ENCODE measurements around the gene ACOXL.

The ACOXL gene

DNA sequence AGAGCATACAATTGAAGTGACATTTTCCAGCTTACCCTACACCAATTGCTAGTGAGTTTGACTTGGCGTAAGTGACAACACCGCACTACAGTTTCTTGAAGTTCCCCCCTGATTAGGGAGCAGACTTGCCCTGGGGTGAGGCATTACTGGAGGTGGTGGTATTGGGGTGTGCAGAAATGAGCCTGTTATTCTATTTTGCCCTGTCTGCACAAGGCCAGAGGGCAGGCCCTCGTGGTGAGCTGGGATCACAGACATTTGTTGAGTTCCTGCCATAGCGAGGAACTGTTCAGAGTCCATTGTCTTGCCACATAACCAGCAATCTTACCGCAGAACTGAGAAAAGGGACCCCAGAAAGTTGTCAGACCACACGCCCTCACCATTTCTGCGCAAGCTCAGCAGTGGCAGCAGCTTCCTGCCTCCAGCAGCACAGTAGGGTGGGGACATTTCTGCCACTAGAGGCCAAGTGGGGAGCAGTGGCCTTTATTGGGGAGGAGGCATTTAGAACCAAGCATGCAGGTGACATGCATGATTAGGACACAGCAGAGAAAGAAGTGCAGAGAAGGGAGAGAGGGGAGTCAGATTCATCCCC lies 284.8 kb downstream of the ACOXL start:
- no peak for DNase-seq (ENCODE audit: low spot score)
- TF ChIP-seq, protein P1, sequence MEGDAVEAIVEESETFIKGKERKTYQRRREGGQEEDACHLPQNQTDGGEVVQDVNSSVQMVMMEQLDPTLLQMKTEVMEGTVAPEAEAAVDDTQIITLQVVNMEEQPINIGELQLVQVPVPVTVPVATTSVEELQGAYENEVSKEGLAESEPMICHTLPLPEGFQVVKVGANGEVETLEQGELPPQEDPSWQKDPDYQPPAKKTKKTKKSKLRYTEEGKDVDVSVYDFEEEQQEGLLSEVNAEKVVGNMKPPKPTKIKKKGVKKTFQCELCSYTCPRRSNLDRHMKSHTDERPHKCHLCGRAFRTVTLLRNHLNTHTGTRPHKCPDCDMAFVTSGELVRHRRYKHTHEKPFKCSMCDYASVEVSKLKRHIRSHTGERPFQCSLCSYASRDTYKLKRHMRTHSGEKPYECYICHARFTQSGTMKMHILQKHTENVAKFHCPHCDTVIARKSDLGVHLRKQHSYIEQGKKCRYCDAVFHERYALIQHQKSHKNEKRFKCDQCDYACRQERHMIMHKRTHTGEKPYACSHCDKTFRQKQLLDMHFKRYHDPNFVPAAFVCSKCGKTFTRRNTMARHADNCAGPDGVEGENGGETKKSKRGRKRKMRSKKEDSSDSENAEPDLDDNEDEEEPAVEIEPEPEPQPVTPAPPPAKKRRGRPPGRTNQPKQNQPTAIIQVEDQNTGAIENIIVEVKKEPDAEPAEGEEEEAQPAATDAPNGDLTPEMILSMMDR (IDR thresholded peaks at IDR 0.05; ENCODE audit: extremely low read depth, missing control alignments): no peak

DNA sequence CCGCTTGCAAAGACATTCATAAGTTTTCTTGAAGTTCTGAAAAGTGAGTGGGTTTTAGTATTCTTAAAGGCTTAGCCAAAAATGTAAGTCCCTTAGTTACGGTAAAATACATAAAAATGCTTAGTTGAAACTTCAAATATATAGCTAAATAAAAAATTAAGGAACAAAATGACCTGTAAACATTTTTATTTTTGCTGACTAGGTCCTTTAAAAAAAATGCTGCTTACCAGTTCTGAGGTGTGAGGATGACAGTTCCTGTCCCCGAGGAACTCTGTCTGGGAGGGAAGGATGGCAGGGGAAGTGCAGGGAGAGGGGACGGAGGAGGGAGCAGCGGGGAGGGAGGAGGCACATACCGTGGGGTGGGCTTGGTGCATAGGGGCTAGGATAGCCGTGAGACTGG lies 285.5 kb downstream of the ACOXL start:
- TF ChIP-seq, protein P1 (IDR thresholded peaks at IDR 0.05; ENCODE audit: extremely low read depth, missing control alignments): no peak
- no peak for DNase-seq (ENCODE audit: low spot score)

DNA sequence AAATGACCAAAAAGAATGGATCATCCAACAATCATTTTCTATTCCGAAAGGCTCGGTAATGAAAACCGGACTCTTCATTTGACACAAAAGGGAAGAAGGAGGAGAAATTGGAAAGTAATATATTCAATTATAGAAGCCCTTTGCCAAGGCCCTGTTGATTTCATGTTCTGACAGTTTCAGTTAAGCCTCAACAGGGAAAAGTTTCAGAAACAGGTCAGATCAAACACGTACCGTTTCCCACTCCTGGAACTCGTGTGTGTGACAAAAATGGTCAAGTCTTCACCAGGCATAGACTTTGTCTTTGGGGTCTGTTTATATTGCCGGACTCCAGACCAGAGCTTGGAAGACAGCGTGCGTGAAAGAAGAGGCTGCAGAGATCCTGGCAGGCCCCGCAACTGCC lies 287.0 kb downstream of the ACOXL start:
- DNase-seq (ENCODE audit: low spot score): no peak
- TF ChIP-seq, protein P1 (IDR thresholded peaks at IDR 0.05; ENCODE audit: extremely low read depth, missing control alignments): no peak

DNA sequence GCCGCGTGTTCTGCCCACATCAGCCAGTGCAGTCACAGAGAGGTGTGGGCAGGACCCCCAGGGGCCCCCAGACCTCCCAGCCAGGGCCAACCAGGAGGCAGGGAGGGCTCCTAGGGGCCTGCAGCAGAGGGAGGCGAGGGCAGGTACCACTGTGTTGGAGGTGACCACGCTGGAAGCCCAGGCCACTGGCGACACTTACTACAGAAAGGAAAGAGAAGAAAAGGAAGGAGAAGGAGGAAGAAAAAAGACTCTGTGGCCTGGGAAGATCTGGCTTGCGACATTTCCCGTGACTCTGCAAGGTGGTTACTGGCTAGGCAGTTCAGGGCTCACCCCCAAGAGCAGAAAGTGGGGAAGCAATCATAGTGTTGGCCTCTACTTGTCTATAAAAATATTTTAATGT lies 290.3 kb downstream of the ACOXL start:
- TF ChIP-seq, protein P1 (IDR thresholded peaks at IDR 0.05; ENCODE audit: extremely low read depth, missing control alignments): no peak
- DNase-seq (ENCODE audit: low spot score): no peak

DNA sequence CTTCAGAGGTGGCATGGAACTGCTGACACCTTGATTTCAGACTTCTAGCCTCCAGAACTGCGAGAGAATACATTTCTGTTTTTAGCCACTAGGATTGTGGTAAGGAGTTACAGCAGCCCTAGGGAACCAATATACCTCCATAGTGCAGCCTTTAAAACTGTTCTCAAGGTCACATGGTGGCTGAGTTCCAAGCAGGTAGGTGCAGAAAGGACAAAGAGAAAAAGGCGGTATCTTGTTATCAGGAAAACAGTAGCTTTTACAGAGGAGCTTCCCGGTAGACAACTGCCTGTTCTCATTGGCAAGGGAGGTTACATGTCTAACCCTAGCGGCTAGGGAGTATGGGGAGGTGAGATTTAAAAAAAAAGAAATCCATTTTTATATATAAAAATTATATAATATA lies 292.1 kb downstream of the ACOXL start:
- TF ChIP-seq, protein P1 (IDR thresholded peaks at IDR 0.05; ENCODE audit: extremely low read depth, missing control alignments): no peak
- DNase-seq (ENCODE audit: low spot score): no peak

DNA sequence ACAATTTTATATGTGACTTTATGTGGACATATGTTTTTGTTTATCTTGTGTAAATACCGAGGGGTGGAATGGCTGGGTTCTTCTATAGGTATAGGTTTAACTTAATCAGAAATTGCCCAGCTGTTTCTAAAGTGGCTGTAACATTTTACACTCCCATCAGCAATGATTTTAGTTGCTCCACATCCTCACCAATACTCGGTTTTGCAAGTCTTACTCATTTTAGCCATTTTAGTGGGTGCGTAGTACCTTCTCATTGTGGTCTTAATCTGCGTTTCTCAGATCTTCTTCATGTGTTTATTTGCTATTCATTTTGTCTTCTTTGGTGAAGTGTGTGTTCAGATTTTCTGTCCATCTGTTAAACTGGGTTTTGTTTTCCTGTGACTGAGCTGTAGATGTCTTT lies 292.9 kb downstream of the ACOXL start:
- no peak for DNase-seq (ENCODE audit: low spot score)
- TF ChIP-seq, protein P1 (IDR thresholded peaks at IDR 0.05; ENCODE audit: extremely low read depth, missing control alignments): no peak

DNA sequence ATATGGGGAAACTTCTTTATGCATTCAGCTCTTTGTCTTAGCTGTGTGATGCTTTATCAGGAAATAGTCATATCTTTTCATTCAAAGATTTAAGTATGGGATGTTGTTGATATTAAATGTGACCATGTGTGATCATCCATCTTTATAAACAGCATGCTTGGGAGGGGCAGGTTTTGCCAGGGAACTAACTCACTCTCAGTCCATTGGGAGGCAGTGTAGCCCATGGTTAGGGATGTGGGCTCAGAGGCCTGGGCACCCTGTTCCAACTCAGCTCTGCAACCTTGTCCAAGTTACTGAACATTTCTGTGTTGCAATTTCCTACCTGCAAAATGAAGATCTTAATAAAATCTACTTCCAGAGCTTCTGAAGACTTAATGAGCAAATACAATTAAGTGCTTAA lies 296.3 kb downstream of the ACOXL start:
- DNase-seq (ENCODE audit: low spot score): no peak
- TF ChIP-seq, protein P1 (IDR thresholded peaks at IDR 0.05; ENCODE audit: extremely low read depth, missing control alignments): no peak
